SK-N-SH (cell line): ENCODE measurements around the gene STON2.

Experiments used
- TF ChIP-seq, protein P1 (sequence below): fragments of 200-600 bp; sonication (generic); IDR thresholded peaks from 2 replicates; pipeline ENCODE4 v1.6.1; 2017; ENCODE audit warnings: antibody characterized with exemption, mild to moderate bottlenecking, moderate library complexity
- TF ChIP-seq, protein P2 (sequence below): IDR thresholded peaks from 2 replicates; pipeline ENCODE4 v1.6.1; 2012; ENCODE audit warnings: mild to moderate bottlenecking, low read depth, low read length, moderate library complexity

DNA sequence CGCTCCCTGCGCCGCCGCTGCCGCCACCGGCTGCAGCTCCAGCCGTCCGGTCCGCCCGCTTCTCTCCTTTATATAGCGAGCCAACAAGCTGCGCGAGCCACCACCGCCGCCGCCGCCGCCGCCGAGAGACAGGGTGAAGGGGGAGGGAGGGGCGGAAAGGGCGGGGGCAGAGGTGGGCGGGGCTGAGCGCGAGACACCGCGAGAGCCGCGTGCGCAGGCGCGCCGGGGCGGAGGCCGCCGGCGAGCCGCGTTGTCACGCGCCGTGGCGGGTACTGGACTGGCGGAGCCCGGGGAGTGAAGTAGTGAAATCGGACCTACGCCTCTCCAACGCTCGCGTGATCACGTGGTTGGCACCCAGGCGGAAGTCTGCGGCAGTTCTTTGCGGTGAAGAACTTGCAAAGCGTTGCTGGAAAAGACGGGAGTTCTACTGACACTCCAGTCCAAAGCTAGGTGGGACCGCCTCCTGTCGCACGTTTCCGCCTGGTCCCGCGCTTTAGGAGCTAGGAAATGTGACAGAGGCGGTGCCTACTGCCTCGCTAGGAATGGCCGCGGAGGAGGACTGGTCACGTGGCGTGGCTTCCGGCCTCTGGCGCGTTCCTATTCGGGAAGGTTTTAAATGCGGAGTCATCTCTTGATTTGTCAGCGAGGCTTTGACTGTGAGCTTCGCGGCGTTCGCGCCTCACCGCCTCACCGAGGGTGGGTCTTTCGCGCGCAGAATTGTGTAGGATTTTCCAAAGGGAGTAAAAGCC lies 179.1 kb downstream of the STON2 start, which contains the start of gene GTF2A1:
- TF ChIP-seq, protein P1, sequence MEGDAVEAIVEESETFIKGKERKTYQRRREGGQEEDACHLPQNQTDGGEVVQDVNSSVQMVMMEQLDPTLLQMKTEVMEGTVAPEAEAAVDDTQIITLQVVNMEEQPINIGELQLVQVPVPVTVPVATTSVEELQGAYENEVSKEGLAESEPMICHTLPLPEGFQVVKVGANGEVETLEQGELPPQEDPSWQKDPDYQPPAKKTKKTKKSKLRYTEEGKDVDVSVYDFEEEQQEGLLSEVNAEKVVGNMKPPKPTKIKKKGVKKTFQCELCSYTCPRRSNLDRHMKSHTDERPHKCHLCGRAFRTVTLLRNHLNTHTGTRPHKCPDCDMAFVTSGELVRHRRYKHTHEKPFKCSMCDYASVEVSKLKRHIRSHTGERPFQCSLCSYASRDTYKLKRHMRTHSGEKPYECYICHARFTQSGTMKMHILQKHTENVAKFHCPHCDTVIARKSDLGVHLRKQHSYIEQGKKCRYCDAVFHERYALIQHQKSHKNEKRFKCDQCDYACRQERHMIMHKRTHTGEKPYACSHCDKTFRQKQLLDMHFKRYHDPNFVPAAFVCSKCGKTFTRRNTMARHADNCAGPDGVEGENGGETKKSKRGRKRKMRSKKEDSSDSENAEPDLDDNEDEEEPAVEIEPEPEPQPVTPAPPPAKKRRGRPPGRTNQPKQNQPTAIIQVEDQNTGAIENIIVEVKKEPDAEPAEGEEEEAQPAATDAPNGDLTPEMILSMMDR: no peak
- TF ChIP-seq, protein P2, sequence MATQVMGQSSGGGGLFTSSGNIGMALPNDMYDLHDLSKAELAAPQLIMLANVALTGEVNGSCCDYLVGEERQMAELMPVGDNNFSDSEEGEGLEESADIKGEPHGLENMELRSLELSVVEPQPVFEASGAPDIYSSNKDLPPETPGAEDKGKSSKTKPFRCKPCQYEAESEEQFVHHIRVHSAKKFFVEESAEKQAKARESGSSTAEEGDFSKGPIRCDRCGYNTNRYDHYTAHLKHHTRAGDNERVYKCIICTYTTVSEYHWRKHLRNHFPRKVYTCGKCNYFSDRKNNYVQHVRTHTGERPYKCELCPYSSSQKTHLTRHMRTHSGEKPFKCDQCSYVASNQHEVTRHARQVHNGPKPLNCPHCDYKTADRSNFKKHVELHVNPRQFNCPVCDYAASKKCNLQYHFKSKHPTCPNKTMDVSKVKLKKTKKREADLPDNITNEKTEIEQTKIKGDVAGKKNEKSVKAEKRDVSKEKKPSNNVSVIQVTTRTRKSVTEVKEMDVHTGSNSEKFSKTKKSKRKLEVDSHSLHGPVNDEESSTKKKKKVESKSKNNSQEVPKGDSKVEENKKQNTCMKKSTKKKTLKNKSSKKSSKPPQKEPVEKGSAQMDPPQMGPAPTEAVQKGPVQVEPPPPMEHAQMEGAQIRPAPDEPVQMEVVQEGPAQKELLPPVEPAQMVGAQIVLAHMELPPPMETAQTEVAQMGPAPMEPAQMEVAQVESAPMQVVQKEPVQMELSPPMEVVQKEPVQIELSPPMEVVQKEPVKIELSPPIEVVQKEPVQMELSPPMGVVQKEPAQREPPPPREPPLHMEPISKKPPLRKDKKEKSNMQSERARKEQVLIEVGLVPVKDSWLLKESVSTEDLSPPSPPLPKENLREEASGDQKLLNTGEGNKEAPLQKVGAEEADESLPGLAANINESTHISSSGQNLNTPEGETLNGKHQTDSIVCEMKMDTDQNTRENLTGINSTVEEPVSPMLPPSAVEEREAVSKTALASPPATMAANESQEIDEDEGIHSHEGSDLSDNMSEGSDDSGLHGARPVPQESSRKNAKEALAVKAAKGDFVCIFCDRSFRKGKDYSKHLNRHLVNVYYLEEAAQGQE: 0 out of 2 replicates have a peak, but pooled peaks have one; percentile 58
